Astrocyte (in vitro differentiated cells and primary cell): ENCODE data around the gene TIGAR.

ENCODE experiments used
- CTCF ChIP-seq: IDR thresholded peaks from 2 replicates; pipeline ENCODE4 v1.5.1; 2011; ENCODE audit warnings: low read depth, mild to moderate bottlenecking, inconsistent platforms, low read length, moderate library complexity; ENCODE audit not compliant: insufficient read depth
- EZH2 ChIP-seq: IDR thresholded peaks from 2 replicates; pipeline ENCODE4 v1.6.1; 2012; ENCODE audit warnings: mild to moderate bottlenecking, low read length, inconsistent platforms; ENCODE audit not compliant: insufficient read depth

- no peak for TF ChIP-seq EZH2
- TF ChIP-seq CTCF = no peak
Measured at GRCh38 chr12:4393211-4393610, 72.2 kb downstream of the TIGAR start.
